ENCODE measurements around the gene SAPCD1. TPM values are rescaled to one million over a fixed set of nuclear protein-coding genes. Genes with fewer than 3 reads are reported as not detected.

SAPCD1 gene
- total and polyA plus RNA-seq, 4 donors, result 0.59 to 2.6 (median 0.68) TPM; not detected in 1

DNA sequence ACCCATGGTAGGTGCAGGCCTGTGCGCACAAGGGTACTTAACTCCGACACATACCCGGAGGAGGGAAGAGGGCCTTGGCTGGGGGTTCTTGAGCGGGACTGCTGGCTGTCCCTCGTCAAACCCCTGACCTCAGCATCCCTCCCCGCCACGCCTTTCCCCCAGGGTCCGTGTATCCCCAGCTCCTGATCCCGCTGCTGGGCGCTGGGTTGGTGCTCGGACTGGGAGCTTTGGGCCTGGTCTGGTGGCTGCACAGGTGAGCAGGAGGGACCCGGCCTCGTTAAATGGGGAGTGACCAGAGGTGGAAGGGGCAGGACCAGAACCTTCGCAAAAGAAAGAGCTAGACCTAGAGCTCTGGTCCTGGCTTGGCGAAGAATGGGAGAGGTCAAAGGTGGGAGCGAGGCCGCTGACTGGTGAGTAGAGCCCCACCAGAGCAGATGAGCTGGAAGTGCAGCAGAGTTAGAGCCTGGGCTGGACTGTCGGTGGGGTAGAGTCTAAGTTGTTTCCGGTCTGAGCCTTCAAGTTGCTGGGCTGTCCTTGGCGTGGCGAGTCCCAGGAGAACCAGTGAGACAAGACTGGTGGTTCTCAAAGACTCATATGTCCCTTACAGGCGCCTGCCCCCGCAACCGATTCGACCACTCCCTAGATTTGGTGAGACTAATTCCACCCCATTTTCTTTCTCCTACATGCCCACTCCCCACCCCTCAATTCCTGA, 38.3 kb upstream of the SAPCD1 start:
- TF ChIP-seq, protein P1, sequence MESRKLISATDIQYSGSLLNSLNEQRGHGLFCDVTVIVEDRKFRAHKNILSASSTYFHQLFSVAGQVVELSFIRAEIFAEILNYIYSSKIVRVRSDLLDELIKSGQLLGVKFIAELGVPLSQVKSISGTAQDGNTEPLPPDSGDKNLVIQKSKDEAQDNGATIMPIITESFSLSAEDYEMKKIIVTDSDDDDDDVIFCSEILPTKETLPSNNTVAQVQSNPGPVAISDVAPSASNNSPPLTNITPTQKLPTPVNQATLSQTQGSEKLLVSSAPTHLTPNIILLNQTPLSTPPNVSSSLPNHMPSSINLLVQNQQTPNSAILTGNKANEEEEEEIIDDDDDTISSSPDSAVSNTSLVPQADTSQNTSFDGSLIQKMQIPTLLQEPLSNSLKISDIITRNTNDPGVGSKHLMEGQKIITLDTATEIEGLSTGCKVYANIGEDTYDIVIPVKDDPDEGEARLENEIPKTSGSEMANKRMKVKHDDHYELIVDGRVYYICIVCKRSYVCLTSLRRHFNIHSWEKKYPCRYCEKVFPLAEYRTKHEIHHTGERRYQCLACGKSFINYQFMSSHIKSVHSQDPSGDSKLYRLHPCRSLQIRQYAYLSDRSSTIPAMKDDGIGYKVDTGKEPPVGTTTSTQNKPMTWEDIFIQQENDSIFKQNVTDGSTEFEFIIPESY (IDR thresholded peaks at IDR 0.05), result no peak
- TF ChIP-seq FOXA1 (IDR thresholded peaks at IDR 0.05) (no peak), YY1 (IDR thresholded peaks at IDR 0.05) (no peak), NR2F2 (IDR thresholded peaks at IDR 0.05) (no peak), FOXA2 (IDR thresholded peaks at IDR 0.05) (no peak), HNF4A (conservative IDR thresholded peaks at IDR 0.05) (no peak), JUND (IDR thresholded peaks at IDR 0.05) (no peak), GABPA (IDR thresholded peaks at IDR 0.05 in 1 of 2, conservative IDR thresholded peaks at IDR 0.05 in 1 of 2) (no peak), HNF4G (IDR thresholded peaks at IDR 0.05) (no peak)
- TF ChIP-seq, protein P2, sequence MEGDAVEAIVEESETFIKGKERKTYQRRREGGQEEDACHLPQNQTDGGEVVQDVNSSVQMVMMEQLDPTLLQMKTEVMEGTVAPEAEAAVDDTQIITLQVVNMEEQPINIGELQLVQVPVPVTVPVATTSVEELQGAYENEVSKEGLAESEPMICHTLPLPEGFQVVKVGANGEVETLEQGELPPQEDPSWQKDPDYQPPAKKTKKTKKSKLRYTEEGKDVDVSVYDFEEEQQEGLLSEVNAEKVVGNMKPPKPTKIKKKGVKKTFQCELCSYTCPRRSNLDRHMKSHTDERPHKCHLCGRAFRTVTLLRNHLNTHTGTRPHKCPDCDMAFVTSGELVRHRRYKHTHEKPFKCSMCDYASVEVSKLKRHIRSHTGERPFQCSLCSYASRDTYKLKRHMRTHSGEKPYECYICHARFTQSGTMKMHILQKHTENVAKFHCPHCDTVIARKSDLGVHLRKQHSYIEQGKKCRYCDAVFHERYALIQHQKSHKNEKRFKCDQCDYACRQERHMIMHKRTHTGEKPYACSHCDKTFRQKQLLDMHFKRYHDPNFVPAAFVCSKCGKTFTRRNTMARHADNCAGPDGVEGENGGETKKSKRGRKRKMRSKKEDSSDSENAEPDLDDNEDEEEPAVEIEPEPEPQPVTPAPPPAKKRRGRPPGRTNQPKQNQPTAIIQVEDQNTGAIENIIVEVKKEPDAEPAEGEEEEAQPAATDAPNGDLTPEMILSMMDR (IDR thresholded peaks at IDR 0.05; ENCODE audit: low read depth, low read length, missing input control), result no peak
- Histone ChIP-seq H3K9me3 (ENCODE audit: control insufficient read depth in 4 of 4, low read length in 3 of 4) (no peaks in the 10 kb centered on the region), H3K27ac (ENCODE audit: low read depth in 1 of 2, low read length in 2 of 2) (no peak overlapping the region), H3K27me3 (ENCODE audit: control insufficient read depth in 4 of 4, insufficient read depth in 4 of 4, low read length in 3 of 4) (no peaks in the 10 kb centered on the region), H3K4me3 (ENCODE audit: low read depth in 1 of 3, low read length in 3 of 3) (no peak overlapping the region), H3K9ac (ENCODE audit: low read depth in 1 of 2, low read length in 2 of 2) (no peak overlapping the region), H3K36me3 (ENCODE audit: control insufficient read depth in 4 of 4, insufficient read depth in 3 of 4, low read depth in 1 of 4, low read length in 3 of 4) (peaks cover 0 to 8% (median 2%) of the 10 kb centered on the region in 4 donors), H3K4me1 (ENCODE audit: control insufficient read depth in 4 of 4, insufficient read depth in 4 of 4, low read length in 3 of 4) (peaks cover 3 to 13% (median 6%) of the 10 kb centered on the region in 4 donors)
- no peak for DNase-seq (ENCODE audit: low spot score)
- 94% methylated on average over 25 of the region's 25 CpGs for WGBS

DNA sequence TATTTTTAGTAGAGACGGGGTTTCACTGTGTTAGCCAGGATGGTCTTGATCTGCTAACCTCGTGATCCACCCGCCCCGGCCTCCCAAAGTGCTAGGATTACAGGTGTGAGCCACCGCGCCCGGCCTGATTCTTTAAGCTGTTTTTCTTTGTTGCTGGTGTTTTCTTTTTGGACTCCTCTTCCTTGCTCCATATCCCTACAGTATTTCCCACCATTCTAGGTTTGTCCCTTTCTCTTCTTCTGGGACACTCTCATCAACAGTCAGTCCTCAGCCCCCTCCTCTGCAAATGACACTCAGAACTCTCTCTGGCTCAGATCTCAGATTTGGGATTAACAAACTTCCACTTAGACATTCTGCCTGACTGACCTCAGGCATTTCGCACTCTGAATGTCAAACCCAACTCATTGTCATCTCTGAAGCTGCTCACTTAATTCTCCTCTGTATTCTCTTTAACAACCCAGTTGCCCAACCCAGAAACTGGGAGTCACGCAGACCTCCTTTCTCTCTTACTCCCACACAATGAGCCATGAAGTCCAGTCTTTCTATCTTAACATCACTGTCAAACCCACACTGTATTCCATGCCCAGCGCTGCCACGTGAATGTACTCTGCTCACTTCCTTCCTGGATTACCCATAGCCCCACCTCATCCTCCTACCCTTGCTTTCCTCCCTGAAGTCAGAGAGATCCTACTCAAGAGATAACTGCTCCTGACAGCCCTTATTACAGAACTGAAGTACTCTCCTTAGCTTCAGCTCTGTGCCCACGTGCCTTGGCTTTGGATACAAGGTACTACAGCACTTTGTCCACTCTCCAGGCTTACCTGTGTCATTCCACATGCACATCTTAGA, 36.7 kb upstream of the SAPCD1 start:
- 88% methylated on average over 12 of the region's 12 CpGs for WGBS
- Histone ChIP-seq H3K9me3 (ENCODE audit: control insufficient read depth in 4 of 4, low read length in 3 of 4) (no peaks in the 10 kb centered on the region), H3K36me3 (ENCODE audit: control insufficient read depth in 4 of 4, insufficient read depth in 3 of 4, low read depth in 1 of 4, low read length in 3 of 4) (peaks cover 0 to 9% (median 2%) of the 10 kb centered on the region in 4 donors), H3K27me3 (ENCODE audit: control insufficient read depth in 4 of 4, insufficient read depth in 4 of 4, low read length in 3 of 4) (no peaks in the 10 kb centered on the region), H3K27ac (ENCODE audit: low read depth in 1 of 2, low read length in 2 of 2) (no peak overlapping the region), H3K9ac (ENCODE audit: low read depth in 1 of 2, low read length in 2 of 2) (no peak overlapping the region), H3K4me3 (ENCODE audit: low read depth in 1 of 3, low read length in 3 of 3) (no peak overlapping the region), H3K4me1 (ENCODE audit: control insufficient read depth in 4 of 4, insufficient read depth in 4 of 4, low read length in 3 of 4) (peaks cover 3 to 17% (median 10%) of the 10 kb centered on the region in 4 donors)
- no peak for DNase-seq (ENCODE audit: low spot score)
- TF ChIP-seq HNF4G (IDR thresholded peaks at IDR 0.05), result no peak
- no peak for TF ChIP-seq RAD21 (IDR thresholded peaks at IDR 0.05)
- TF ChIP-seq TAF1 (conservative IDR thresholded peaks at IDR 0.05), result no peak
- no peak for TF ChIP-seq SP1 (IDR thresholded peaks at IDR 0.05)
- no peak for TF ChIP-seq GABPA (IDR thresholded peaks at IDR 0.05 in 1 of 2, conservative IDR thresholded peaks at IDR 0.05 in 1 of 2)
- no peak for TF ChIP-seq FOXA1 (IDR thresholded peaks at IDR 0.05)
- TF ChIP-seq NR2F2 (IDR thresholded peaks at IDR 0.05), result no peak
- TF ChIP-seq, protein P2 (IDR thresholded peaks at IDR 0.05; ENCODE audit: low read depth, low read length, missing input control), result no peak
- TF ChIP-seq YY1 (IDR thresholded peaks at IDR 0.05), result no peak
- no peak for TF ChIP-seq FOXA2 (IDR thresholded peaks at IDR 0.05)
- no peak for TF ChIP-seq RXRA (IDR thresholded peaks at IDR 0.05)
- TF ChIP-seq, protein P3, sequence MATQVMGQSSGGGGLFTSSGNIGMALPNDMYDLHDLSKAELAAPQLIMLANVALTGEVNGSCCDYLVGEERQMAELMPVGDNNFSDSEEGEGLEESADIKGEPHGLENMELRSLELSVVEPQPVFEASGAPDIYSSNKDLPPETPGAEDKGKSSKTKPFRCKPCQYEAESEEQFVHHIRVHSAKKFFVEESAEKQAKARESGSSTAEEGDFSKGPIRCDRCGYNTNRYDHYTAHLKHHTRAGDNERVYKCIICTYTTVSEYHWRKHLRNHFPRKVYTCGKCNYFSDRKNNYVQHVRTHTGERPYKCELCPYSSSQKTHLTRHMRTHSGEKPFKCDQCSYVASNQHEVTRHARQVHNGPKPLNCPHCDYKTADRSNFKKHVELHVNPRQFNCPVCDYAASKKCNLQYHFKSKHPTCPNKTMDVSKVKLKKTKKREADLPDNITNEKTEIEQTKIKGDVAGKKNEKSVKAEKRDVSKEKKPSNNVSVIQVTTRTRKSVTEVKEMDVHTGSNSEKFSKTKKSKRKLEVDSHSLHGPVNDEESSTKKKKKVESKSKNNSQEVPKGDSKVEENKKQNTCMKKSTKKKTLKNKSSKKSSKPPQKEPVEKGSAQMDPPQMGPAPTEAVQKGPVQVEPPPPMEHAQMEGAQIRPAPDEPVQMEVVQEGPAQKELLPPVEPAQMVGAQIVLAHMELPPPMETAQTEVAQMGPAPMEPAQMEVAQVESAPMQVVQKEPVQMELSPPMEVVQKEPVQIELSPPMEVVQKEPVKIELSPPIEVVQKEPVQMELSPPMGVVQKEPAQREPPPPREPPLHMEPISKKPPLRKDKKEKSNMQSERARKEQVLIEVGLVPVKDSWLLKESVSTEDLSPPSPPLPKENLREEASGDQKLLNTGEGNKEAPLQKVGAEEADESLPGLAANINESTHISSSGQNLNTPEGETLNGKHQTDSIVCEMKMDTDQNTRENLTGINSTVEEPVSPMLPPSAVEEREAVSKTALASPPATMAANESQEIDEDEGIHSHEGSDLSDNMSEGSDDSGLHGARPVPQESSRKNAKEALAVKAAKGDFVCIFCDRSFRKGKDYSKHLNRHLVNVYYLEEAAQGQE (IDR thresholded peaks at IDR 0.05), result no peak
- TF ChIP-seq, protein P1 (IDR thresholded peaks at IDR 0.05), result no peak
- TF ChIP-seq EGR1 (IDR thresholded peaks at IDR 0.05; ENCODE audit: low read depth in 2 of 2), result no peak
- TF ChIP-seq, protein P4, sequence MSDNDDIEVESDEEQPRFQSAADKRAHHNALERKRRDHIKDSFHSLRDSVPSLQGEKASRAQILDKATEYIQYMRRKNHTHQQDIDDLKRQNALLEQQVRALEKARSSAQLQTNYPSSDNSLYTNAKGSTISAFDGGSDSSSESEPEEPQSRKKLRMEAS (IDR thresholded peaks at IDR 0.05), result no peak
- no peak for TF ChIP-seq HNF4A (conservative IDR thresholded peaks at IDR 0.05)
